HEK293T (cell line): Measurements from ENCODE around the gene PLCL2.

Experiments used
- ARNT ChIP-seq: fragments of 450-650 bp; IDR thresholded peaks from 2 replicates; pipeline ENCODE4 v1.6.1; 2017; ENCODE audit warnings: mild to moderate bottlenecking
- BHLHE40 ChIP-seq: fragments of 450-650 bp; IDR thresholded peaks from 2 replicates; pipeline ENCODE4 v1.6.1; 2016; ENCODE audit warnings: mild to moderate bottlenecking, moderate library complexity, borderline replicate concordance
- CTBP1 ChIP-seq: fragments of 450-650 bp; IDR thresholded peaks from 2 replicates; pipeline ENCODE4 v1.6.1; 2016; ENCODE audit warnings: borderline replicate concordance
- ELF4 ChIP-seq: fragments of 450-650 bp; IDR thresholded peaks from 2 replicates; pipeline ENCODE4 v1.6.1; 2017; ENCODE audit warnings: antibody characterized with exemption
- FOXA1 ChIP-seq: fragments of 450-650 bp; IDR thresholded peaks from 2 replicates; pipeline ENCODE4 v1.6.1; 2016; ENCODE audit warnings: mild to moderate bottlenecking
- FOXK2 ChIP-seq: fragments of 450-650 bp; IDR thresholded peaks from 2 replicates; pipeline ENCODE4 v1.6.1; 2016; ENCODE audit warnings: mild to moderate bottlenecking
- FOXM1 ChIP-seq: fragments of 450-650 bp; IDR thresholded peaks from 2 replicates; pipeline ENCODE4 v1.6.1; 2017; ENCODE audit warnings: mild to moderate bottlenecking, borderline replicate concordance
- LEF1 ChIP-seq: fragments of 450-650 bp; IDR thresholded peaks from 2 replicates; pipeline ENCODE4 v1.6.1; 2017; ENCODE audit warnings: mild to moderate bottlenecking, borderline replicate concordance
- NFRKB ChIP-seq: fragments of 450-650 bp; IDR thresholded peaks from 2 replicates; pipeline ENCODE4 v1.6.1; 2016; ENCODE audit warnings: mild to moderate bottlenecking, moderate library complexity
- PKNOX1 ChIP-seq: fragments of 450-650 bp; IDR thresholded peaks from 2 replicates; pipeline ENCODE4 v1.6.1; 2016
- SP1 ChIP-seq: fragments of 450-650 bp; IDR thresholded peaks from 2 replicates; pipeline ENCODE4 v1.6.1; 2017
- SUZ12 ChIP-seq: fragments of 450-650 bp; IDR thresholded peaks from 2 replicates; pipeline ENCODE4 v1.6.1; 2016; ENCODE audit warnings: mild to moderate bottlenecking
- TARDBP ChIP-seq: fragments of 450-650 bp; IDR thresholded peaks from 2 replicates; pipeline ENCODE4 v1.6.1; 2016
- ZNF384 ChIP-seq: fragments of 450-650 bp; IDR thresholded peaks from 2 replicates; pipeline ENCODE4 v1.6.1; 2016

GRCh38 chr3:16908896-16909295 lies 24.1 kb downstream of the PLCL2 start:
- no peak for TF ChIP-seq ELF4
- no peak for TF ChIP-seq ARNT
- TF ChIP-seq PKNOX1 = no peak
- TF ChIP-seq FOXK2 = no peak
- no peak for TF ChIP-seq ZNF384
- TF ChIP-seq SP1 = no peak
- TF ChIP-seq FOXA1 = no peak
- no peak for TF ChIP-seq SUZ12
- TF ChIP-seq FOXM1 = no peak
- TF ChIP-seq BHLHE40 = no peak
- no peak for TF ChIP-seq NFRKB
- TF ChIP-seq CTBP1 = no peak
- no peak for TF ChIP-seq TARDBP
- TF ChIP-seq LEF1 = no peak
